Astrocyte (in vitro differentiated cells and primary cell): ENCODE data around the gene PLXNB1.

Experiments
- CTCF ChIP-seq: IDR thresholded peaks from 2 replicates; pipeline ENCODE4 v1.5.1; 2011; ENCODE audit warnings: low read depth, mild to moderate bottlenecking, inconsistent platforms, low read length, moderate library complexity; ENCODE audit not compliant: insufficient read depth
- EZH2 ChIP-seq: IDR thresholded peaks from 2 replicates; pipeline ENCODE4 v1.6.1; 2012; ENCODE audit warnings: mild to moderate bottlenecking, low read length, inconsistent platforms; ENCODE audit not compliant: insufficient read depth

- TF ChIP-seq CTCF (no peak), EZH2 (no peak)
These were observed 49.0 kb upstream of the PLXNB1 start for GRCh38 chr3:48478626-48479555.
